ENCODE results near the gene CDH23. TPM values are rescaled to one million over a fixed set of nuclear protein-coding genes. Genes with fewer than 3 reads are reported as not detected.

The CDH23 gene
- total and polyA plus RNA-seq, 2 experiments from 2014 or later: 0.08 TPM; not detected in 1

- no peaks in the 10 kb centered on the region for H4K20me1 ChIP-seq (ENCODE audit: insufficient read depth)
- H3K9me3 ChIP-seq (ENCODE audit: low read depth): no peaks in the 10 kb centered on the region
- no peaks in the 10 kb centered on the region for H3K4me1 ChIP-seq (ENCODE audit: insufficient read depth)
- no peak overlapping the region for H3K27ac ChIP-seq
- H3K4me2 ChIP-seq (ENCODE audit: unreplicated experiment): no peak overlapping the region
- TF ChIP-seq EZH2phosphoT487 (IDR thresholded peaks at IDR 0.05; ENCODE audit: insufficient read depth, low read depth): no peak
- no peak for TF ChIP-seq EZH2 (IDR thresholded peaks at IDR 0.05; ENCODE audit: insufficient read depth, poor library complexity, severe bottlenecking)
- DNase-seq: no peak
- in situ Hi-C loops (cut with MboI): no loop called here
- no peaks in the 10 kb centered on the region for H3K9me2 ChIP-seq (ENCODE audit: insufficient read depth)
- H3K36me3 ChIP-seq (ENCODE audit: low read depth): no peaks in the 10 kb centered on the region
- no peak overlapping the region for H3K4me3 ChIP-seq
- H3K79me2 ChIP-seq (ENCODE audit: insufficient read depth): no peaks in the 10 kb centered on the region
- H3K27me3 ChIP-seq (replicated peaks; ENCODE audit: insufficient read depth): peaks cover 18% of the 10 kb centered on the region
- 58 to 69% methylated on average over 8 to 9 of the region's 9 CpGs for WGBS, 2 experiments (ENCODE audit: low coverage in 1 of 2, low lambda C conversion rate in 2 of 2, missing lambda C conversion rate in 2 of 2)
- H3K9ac ChIP-seq: no peak overlapping the region
- H2AFZ ChIP-seq: no peak overlapping the region
- H3F3A ChIP-seq (ENCODE audit: insufficient read depth): no peaks in the 10 kb centered on the region
Observed at GRCh38 chr10:71440506-71441035, 43.9 kb downstream of the CDH23 start.

GRCh38 chr10:71442000-71442399 lies 45.3 kb downstream of the CDH23 start:
- Histone ChIP-seq H3K27me3 (replicated peaks; ENCODE audit: insufficient read depth) (peaks cover 12% of the 10 kb centered on the region), H3K4me3 (no peak overlapping the region), H3F3A (ENCODE audit: insufficient read depth) (no peaks in the 10 kb centered on the region), H3K9me2 (ENCODE audit: insufficient read depth) (no peaks in the 10 kb centered on the region), H3K79me2 (ENCODE audit: insufficient read depth) (no peaks in the 10 kb centered on the region), H4K20me1 (ENCODE audit: insufficient read depth) (no peaks in the 10 kb centered on the region), H3K4me1 (ENCODE audit: insufficient read depth) (no peaks in the 10 kb centered on the region), H3K4me2 (ENCODE audit: unreplicated experiment) (no peak overlapping the region), H2AFZ (no peak overlapping the region), H3K9ac (no peak overlapping the region), H3K36me3 (ENCODE audit: low read depth) (no peaks in the 10 kb centered on the region), H3K9me3 (ENCODE audit: low read depth) (no peaks in the 10 kb centered on the region), H3K27ac (no peak overlapping the region)
- no peak for DNase-seq
- in situ Hi-C loops (cut with MboI): no loop called here
- TF ChIP-seq EZH2 (IDR thresholded peaks at IDR 0.05; ENCODE audit: insufficient read depth, poor library complexity, severe bottlenecking): no peak
- no peak for TF ChIP-seq EZH2phosphoT487 (IDR thresholded peaks at IDR 0.05; ENCODE audit: insufficient read depth, low read depth)
- WGBS, 2 experiments (ENCODE audit: low coverage in 1 of 2, low lambda C conversion rate in 2 of 2, missing lambda C conversion rate in 2 of 2): 74 to 86% methylated on average over 3 of the region's 3 CpGs

- Histone ChIP-seq H3K27ac (no peak overlapping the region), H3K79me2 (ENCODE audit: insufficient read depth) (no peaks in the 10 kb centered on the region), H3K9me3 (ENCODE audit: low read depth) (no peaks in the 10 kb centered on the region), H3F3A (ENCODE audit: insufficient read depth) (no peaks in the 10 kb centered on the region), H3K27me3 (replicated peaks; ENCODE audit: insufficient read depth) (peaks cover 6% of the 10 kb centered on the region; the same call in 1 of the 2 replicates), H3K4me3 (no peak overlapping the region), H4K20me1 (ENCODE audit: insufficient read depth) (no peaks in the 10 kb centered on the region), H3K4me2 (ENCODE audit: unreplicated experiment) (no peak overlapping the region), H3K9me2 (ENCODE audit: insufficient read depth) (no peaks in the 10 kb centered on the region), H2AFZ (no peak overlapping the region), H3K4me1 (ENCODE audit: insufficient read depth) (no peaks in the 10 kb centered on the region), H3K36me3 (ENCODE audit: low read depth) (no peaks in the 10 kb centered on the region), H3K9ac (no peak overlapping the region)
- in situ Hi-C loops (cut with MboI): no loop called here
- TF ChIP-seq EZH2phosphoT487 (IDR thresholded peaks at IDR 0.05; ENCODE audit: insufficient read depth, low read depth) (no peak), EZH2 (IDR thresholded peaks at IDR 0.05; ENCODE audit: insufficient read depth, poor library complexity, severe bottlenecking) (no peak)
- DNase-seq: no peak
- 64 to 68% methylated on average over 15 of the region's 15 CpGs for WGBS, 2 experiments (ENCODE audit: low coverage in 1 of 2, low lambda C conversion rate in 2 of 2, missing lambda C conversion rate in 2 of 2)
Observed at GRCh38 chr10:71442859-71443570, 46.3 kb downstream of the CDH23 start.

GRCh38 chr10:71443676-71444075 lies 47.0 kb downstream of the CDH23 start:
- Histone ChIP-seq H3F3A (ENCODE audit: insufficient read depth) (no peaks in the 10 kb centered on the region), H3K79me2 (ENCODE audit: insufficient read depth) (no peaks in the 10 kb centered on the region), H3K27ac (no peak overlapping the region), H3K27me3 (replicated peaks; ENCODE audit: insufficient read depth) (peaks cover 6% of the 10 kb centered on the region; the same call in 1 of the 2 replicates), H3K4me2 (ENCODE audit: unreplicated experiment) (no peak overlapping the region), H3K4me1 (ENCODE audit: insufficient read depth) (no peaks in the 10 kb centered on the region), H3K36me3 (ENCODE audit: low read depth) (no peaks in the 10 kb centered on the region), H4K20me1 (ENCODE audit: insufficient read depth) (no peaks in the 10 kb centered on the region), H3K9ac (no peak overlapping the region), H3K9me2 (ENCODE audit: insufficient read depth) (no peaks in the 10 kb centered on the region), H2AFZ (no peak overlapping the region), H3K4me3 (no peak overlapping the region), H3K9me3 (ENCODE audit: low read depth) (no peaks in the 10 kb centered on the region)
- no peak for DNase-seq
- WGBS, 2 experiments (ENCODE audit: low coverage in 1 of 2, low lambda C conversion rate in 2 of 2, missing lambda C conversion rate in 2 of 2): 66 to 76% methylated on average over 9 to 10 of the region's 10 CpGs
- in situ Hi-C loops (cut with MboI): no loop called here
- no peak for TF ChIP-seq EZH2phosphoT487 (IDR thresholded peaks at IDR 0.05; ENCODE audit: insufficient read depth, low read depth)
- no peak for TF ChIP-seq EZH2 (IDR thresholded peaks at IDR 0.05; ENCODE audit: insufficient read depth, poor library complexity, severe bottlenecking)

Data from GM23248 (cell line).